ENCODE data around the gene SEMA4B. TPM values are rescaled to one million over a fixed set of nuclear protein-coding genes. Genes with fewer than 3 reads are reported as not detected.

The SEMA4B gene
- total and polyA plus RNA-seq, 9 of the 15 experiments (the other 6 are each of a cell fraction or from before 2014, with no cell fraction given): 1.3 to 33.6 (median 11.0) TPM

DNA sequence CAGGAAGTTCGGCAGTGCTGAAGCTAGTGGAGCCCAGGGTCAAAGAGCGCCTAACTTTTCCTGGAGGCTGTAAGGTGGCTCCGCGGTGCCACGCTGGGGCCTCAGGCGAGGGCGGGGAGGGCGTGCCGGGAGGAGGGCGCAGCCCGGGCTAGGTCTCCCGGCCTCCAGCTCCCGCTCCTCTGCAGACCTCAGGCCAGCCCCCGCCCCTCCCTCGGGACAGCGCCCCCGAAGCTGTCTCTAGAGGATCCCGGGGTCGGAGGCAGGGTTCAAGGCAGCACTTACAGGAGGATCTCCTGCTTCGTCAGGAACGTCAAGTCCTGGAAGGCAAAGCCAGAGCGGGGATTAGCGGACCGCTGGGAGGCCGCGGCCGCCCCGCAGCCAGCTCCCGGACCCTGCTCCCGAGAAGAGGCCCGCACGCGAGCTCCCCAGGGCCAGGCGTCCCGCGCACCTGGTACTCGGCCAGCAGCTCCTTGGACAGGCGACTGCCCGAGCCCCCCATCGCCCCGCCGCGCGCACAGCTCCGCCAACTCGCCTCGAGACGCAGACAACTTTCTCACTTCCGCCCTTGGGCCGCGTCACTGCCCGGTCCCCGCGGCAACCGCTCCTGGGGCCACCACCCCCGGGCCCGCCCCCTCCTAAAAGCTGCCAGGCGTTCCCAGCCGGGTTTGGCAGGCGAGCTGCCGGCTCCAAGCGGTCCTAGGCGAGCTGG lies 32.4 kb downstream of the SEMA4B start, which contains the start of gene CIB1 (continued):
- TF ChIP-seq, protein P1, sequence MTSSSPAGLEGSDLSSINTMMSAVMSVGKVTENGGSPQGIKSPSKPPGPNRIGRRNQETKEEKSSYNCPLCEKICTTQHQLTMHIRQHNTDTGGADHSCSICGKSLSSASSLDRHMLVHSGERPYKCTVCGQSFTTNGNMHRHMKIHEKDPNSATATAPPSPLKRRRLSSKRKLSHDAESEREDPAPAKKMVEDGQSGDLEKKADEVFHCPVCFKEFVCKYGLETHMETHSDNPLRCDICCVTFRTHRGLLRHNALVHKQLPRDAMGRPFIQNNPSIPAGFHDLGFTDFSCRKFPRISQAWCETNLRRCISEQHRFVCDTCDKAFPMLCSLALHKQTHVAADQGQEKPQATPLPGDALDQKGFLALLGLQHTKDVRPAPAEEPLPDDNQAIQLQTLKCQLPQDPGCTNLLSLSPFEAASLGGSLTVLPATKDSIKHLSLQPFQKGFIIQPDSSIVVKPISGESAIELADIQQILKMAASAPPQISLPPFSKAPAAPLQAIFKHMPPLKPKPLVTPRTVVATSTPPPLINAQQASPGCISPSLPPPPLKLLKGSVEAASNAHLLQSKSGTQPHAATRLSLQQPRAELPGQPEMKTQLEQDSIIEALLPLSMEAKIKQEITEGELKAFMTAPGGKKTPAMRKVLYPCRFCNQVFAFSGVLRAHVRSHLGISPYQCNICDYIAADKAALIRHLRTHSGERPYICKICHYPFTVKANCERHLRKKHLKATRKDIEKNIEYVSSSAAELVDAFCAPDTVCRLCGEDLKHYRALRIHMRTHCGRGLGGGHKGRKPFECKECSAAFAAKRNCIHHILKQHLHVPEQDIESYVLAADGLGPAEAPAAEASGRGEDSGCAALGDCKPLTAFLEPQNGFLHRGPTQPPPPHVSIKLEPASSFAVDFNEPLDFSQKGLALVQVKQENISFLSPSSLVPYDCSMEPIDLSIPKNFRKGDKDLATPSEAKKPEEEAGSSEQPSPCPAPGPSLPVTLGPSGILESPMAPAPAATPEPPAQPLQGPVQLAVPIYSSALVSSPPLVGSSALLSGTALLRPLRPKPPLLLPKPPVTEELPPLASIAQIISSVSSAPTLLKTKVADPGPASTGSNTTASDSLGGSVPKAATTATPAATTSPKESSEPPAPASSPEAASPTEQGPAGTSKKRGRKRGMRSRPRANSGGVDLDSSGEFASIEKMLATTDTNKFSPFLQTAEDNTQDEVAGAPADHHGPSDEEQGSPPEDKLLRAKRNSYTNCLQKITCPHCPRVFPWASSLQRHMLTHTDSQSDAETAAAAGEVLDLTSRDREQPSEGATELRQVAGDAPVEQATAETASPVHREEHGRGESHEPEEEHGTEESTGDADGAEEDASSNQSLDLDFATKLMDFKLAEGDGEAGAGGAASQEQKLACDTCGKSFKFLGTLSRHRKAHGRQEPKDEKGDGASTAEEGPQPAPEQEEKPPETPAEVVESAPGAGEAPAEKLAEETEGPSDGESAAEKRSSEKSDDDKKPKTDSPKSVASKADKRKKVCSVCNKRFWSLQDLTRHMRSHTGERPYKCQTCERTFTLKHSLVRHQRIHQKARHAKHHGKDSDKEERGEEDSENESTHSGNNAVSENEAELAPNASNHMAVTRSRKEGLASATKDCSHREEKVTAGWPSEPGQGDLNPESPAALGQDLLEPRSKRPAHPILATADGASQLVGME (CRISPR knock-in tag; IDR thresholded peaks at IDR 0.05): no peak
- TF ChIP-seq, protein P2, sequence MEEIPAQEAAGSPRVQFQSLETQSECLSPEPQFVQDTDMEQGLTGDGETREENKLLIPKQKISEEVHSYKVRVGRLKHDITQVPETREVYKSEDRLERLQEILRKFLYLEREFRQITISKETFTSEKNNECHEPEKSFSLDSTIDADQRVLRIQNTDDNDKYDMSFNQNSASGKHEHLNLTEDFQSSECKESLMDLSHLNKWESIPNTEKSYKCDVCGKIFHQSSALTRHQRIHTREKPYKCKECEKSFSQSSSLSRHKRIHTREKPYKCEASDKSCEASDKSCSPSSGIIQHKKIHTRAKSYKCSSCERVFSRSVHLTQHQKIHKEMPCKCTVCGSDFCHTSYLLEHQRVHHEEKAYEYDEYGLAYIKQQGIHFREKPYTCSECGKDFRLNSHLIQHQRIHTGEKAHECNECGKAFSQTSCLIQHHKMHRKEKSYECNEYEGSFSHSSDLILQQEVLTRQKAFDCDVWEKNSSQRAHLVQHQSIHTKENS (CRISPR knock-in tag; IDR thresholded peaks at IDR 0.05): no peak
- TF ChIP-seq SMARCA4 (IDR thresholded peaks at IDR 0.05) (no peak), ATF1 (CRISPR knock-in tag; IDR thresholded peaks at IDR 0.05) (peak; percentile 33; the same call in 1 of the 2 replicates), ATF1 (tag; IDR thresholded peaks at IDR 0.05) (peak; percentile 92), NCOA6 (IDR thresholded peaks at IDR 0.05) (no peak), KDM2B (CRISPR knock-in tag; IDR thresholded peaks at IDR 0.05) (no peak), ZFPM2 (CRISPR knock-in tag; IDR thresholded peaks at IDR 0.05) (0 out of 2 replicates have a peak, but pooled peaks have one; percentile 61), GABPB1 (CRISPR knock-in tag; IDR thresholded peaks at IDR 0.05) (peak; percentile 40; the same call in 1 of the 2 replicates), ARID2 (IDR thresholded peaks at IDR 0.05) (no peak), CREB1 (IDR thresholded peaks at IDR 0.05) (peak; percentile 79), CREB1 (CRISPR knock-in tag; IDR thresholded peaks at IDR 0.05) (peak; percentile 78), ILF3 (IDR thresholded peaks at IDR 0.05; ENCODE audit: borderline replicate concordance) (no peak), NR3C1 (CRISPR knock-in tag; IDR thresholded peaks at IDR 0.05) (0 out of 2 replicates have a peak, but pooled peaks have one; percentile 11), BRD4 (IDR thresholded peaks at IDR 0.05) (0 out of 2 replicates have a peak, but pooled peaks have one; percentile 54)
- TF ChIP-seq, protein P3, sequence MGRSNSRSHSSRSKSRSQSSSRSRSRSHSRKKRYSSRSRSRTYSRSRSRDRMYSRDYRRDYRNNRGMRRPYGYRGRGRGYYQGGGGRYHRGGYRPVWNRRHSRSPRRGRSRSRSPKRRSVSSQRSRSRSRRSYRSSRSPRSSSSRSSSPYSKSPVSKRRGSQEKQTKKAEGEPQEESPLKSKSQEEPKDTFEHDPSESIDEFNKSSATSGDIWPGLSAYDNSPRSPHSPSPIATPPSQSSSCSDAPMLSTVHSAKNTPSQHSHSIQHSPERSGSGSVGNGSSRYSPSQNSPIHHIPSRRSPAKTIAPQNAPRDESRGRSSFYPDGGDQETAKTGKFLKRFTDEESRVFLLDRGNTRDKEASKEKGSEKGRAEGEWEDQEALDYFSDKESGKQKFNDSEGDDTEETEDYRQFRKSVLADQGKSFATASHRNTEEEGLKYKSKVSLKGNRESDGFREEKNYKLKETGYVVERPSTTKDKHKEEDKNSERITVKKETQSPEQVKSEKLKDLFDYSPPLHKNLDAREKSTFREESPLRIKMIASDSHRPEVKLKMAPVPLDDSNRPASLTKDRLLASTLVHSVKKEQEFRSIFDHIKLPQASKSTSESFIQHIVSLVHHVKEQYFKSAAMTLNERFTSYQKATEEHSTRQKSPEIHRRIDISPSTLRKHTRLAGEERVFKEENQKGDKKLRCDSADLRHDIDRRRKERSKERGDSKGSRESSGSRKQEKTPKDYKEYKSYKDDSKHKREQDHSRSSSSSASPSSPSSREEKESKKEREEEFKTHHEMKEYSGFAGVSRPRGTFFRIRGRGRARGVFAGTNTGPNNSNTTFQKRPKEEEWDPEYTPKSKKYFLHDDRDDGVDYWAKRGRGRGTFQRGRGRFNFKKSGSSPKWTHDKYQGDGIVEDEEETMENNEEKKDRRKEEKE (IDR thresholded peaks at IDR 0.05; ENCODE audit: borderline replicate concordance in 1 of 2, control insufficient read depth in 1 of 2, low read depth in 2 of 2, low read length in 1 of 2): no peak
- TF ChIP-seq, protein P4, sequence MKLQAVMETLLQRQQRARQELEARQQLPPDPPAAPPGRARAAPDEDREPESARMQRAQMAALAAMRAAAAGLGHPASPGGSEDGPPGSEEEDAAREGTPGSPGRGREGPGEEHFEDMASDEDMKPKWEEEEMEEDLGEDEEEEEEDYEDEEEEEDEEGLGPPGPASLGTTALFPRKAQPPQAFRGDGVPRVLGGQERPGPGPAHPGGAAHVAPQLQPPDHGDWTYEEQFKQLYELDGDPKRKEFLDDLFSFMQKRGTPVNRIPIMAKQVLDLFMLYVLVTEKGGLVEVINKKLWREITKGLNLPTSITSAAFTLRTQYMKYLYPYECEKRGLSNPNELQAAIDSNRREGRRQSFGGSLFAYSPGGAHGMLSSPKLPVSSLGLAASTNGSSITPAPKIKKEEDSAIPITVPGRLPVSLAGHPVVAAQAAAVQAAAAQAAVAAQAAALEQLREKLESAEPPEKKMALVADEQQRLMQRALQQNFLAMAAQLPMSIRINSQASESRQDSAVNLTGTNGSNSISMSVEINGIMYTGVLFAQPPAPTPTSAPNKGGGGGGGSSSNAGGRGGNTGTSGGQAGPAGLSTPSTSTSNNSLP (IDR thresholded peaks at IDR 0.05; ENCODE audit: borderline replicate concordance, low read depth, low read length): no peak
